ENCODE results near the gene AIM2. TPM values are rescaled to one million over a fixed set of nuclear protein-coding genes. Genes with fewer than 3 reads are reported as not detected.

The AIM2 gene, protein sequence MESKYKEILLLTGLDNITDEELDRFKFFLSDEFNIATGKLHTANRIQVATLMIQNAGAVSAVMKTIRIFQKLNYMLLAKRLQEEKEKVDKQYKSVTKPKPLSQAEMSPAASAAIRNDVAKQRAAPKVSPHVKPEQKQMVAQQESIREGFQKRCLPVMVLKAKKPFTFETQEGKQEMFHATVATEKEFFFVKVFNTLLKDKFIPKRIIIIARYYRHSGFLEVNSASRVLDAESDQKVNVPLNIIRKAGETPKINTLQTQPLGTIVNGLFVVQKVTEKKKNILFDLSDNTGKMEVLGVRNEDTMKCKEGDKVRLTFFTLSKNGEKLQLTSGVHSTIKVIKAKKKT
- total RNA-seq = 10 to 100 TPM in 1 of 4 donors, 1 to 10 TPM in 1, not detected in 2; 6.0 to 10.3 TPM

DNA sequence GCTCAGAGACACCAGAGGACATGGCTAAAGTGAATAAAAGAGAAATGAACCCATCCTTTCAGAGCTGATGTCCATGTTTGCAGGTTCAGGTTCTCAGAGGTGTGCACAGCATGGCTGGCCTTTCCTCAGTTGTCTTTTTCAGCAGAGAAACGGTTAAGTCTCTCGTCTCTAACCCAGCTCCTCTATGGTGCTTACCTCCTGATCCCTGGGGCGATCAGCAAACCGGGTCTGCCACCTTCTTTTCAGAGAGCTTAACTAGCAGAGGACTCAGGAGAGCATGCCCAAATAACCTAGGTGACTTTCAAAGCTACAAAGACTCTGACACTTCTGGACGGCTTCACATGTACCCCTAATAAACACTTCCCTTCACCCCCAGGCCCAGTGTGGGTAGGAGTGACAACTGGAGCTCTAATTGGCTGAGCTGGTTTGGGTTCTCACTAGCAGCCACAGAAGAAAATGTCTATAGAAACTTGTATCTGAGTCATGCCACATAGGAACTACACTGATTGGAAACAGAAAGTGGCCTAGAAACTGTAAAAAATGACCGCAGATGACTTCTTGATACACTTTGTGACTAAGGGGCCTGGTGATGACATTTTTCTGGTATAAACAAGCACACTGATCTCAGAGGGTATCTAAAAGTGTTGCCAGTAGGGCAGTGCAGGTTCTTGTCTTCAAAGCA lies at the start of gene AIM2:
Gene AIM2 (minus strand): TSS at position 329 of the 682 bp plus-strand sequence. CDS start 3,267 bp downstream, outside the sequence.
- Histone ChIP-seq H3K4me3 (peak within 1 kb of the TSS in 1 of 4 donors; percentile 28), H3K27me3 (no peaks in the 10 kb centered on the region), H3K9me3 (no peaks in the 10 kb centered on the region), H3K36me3 (no peaks in the 10 kb centered on the region), H3K4me1 (no peaks in the 10 kb centered on the region), H3K27ac (peak within 1 kb of the TSS; percentile 57 to 76 (median 66))
- in situ Hi-C loops (cut with MboI; ENCODE audit: low pct_ligation_motif_present in 1 of 4, low pct_unique_long_range_greater_than_20kb in 1 of 4, low sequenced_read_pairs in 3 of 4) = loop anchor here in 2 of 4 donors (25.0 kb wide), 2 partner anchors 564 to 864 kb away; no protein-coding TSS in a partner anchor
- peak; percentile 45 for DNase-seq
- TF ChIP-seq, protein P1, sequence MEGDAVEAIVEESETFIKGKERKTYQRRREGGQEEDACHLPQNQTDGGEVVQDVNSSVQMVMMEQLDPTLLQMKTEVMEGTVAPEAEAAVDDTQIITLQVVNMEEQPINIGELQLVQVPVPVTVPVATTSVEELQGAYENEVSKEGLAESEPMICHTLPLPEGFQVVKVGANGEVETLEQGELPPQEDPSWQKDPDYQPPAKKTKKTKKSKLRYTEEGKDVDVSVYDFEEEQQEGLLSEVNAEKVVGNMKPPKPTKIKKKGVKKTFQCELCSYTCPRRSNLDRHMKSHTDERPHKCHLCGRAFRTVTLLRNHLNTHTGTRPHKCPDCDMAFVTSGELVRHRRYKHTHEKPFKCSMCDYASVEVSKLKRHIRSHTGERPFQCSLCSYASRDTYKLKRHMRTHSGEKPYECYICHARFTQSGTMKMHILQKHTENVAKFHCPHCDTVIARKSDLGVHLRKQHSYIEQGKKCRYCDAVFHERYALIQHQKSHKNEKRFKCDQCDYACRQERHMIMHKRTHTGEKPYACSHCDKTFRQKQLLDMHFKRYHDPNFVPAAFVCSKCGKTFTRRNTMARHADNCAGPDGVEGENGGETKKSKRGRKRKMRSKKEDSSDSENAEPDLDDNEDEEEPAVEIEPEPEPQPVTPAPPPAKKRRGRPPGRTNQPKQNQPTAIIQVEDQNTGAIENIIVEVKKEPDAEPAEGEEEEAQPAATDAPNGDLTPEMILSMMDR (IDR thresholded peaks at IDR 0.05) = no peak
- peak; percentile 46 for TF ChIP-seq POLR2A (IDR thresholded peaks at IDR 0.05)
- no peak for TF ChIP-seq EP300 (IDR thresholded peaks at IDR 0.05; ENCODE audit: low read depth)
- TF ChIP-seq POLR2AphosphoS5 (IDR thresholded peaks at IDR 0.05) = peak in 2 of 3 donors; percentile 34 to 37
- 54 to 70% methylated on average over 2 to 6 of the region's 6 CpGs for WGBS, 2 donors (ENCODE audit: low coverage in 1 of 2)
- intact Hi-C loops (cut with DNase I; ENCODE audit: low total_unique reads) = no loop called here

- Histone ChIP-seq H3K36me3 (no peaks in the 10 kb centered on the region), H3K27me3 (no peaks in the 10 kb centered on the region), H3K4me3 (no peak overlapping the region), H3K4me1 (no peaks in the 10 kb centered on the region), H3K27ac (no peak overlapping the region), H3K9me3 (no peaks in the 10 kb centered on the region)
- intact Hi-C loops (cut with DNase I; ENCODE audit: low total_unique reads) (no loop called here), in situ Hi-C loops (cut with MboI; ENCODE audit: low pct_ligation_motif_present in 1 of 4, low pct_unique_long_range_greater_than_20kb in 1 of 4, low sequenced_read_pairs in 3 of 4) (no loop called here)
- TF ChIP-seq POLR2AphosphoS5 (IDR thresholded peaks at IDR 0.05) = no peak
- TF ChIP-seq, protein P1 (IDR thresholded peaks at IDR 0.05) = no peak
- TF ChIP-seq EP300 (IDR thresholded peaks at IDR 0.05; ENCODE audit: low read depth) = no peak
- TF ChIP-seq POLR2A (IDR thresholded peaks at IDR 0.05) = no peak
- no peak for DNase-seq
- WGBS, 2 donors (ENCODE audit: low coverage in 1 of 2) = 71 to 79% methylated on average over 5 of the region's 5 CpGs
Measured at GRCh38 chr1:159123587-159123986, 47.0 kb upstream of the AIM2 start.

GRCh38 chr1:159122005-159122621 lies 45.5 kb upstream of the AIM2 start:
- H3K36me3 ChIP-seq = no peaks in the 10 kb centered on the region
- WGBS, 2 donors (ENCODE audit: low coverage in 1 of 2) = 25 to 33% methylated on average over 1 to 2 of the region's 2 CpGs
- no peak overlapping the region for H3K4me3 ChIP-seq
- in situ Hi-C loops (cut with MboI; ENCODE audit: low pct_ligation_motif_present in 1 of 4, low pct_unique_long_range_greater_than_20kb in 1 of 4, low sequenced_read_pairs in 3 of 4) (no loop called here), intact Hi-C loops (cut with DNase I; ENCODE audit: low total_unique reads) (no loop called here)
- no peak overlapping the region for H3K27ac ChIP-seq
- no peak for DNase-seq
- H3K9me3 ChIP-seq = no peaks in the 10 kb centered on the region
- TF ChIP-seq POLR2A (IDR thresholded peaks at IDR 0.05) = no peak
- no peak for TF ChIP-seq EP300 (IDR thresholded peaks at IDR 0.05; ENCODE audit: low read depth)
- TF ChIP-seq, protein P1 (IDR thresholded peaks at IDR 0.05) = no peak
- TF ChIP-seq POLR2AphosphoS5 (IDR thresholded peaks at IDR 0.05) = no peak
- H3K4me1 ChIP-seq = no peaks in the 10 kb centered on the region
- H3K27me3 ChIP-seq = no peaks in the 10 kb centered on the region

DNA sequence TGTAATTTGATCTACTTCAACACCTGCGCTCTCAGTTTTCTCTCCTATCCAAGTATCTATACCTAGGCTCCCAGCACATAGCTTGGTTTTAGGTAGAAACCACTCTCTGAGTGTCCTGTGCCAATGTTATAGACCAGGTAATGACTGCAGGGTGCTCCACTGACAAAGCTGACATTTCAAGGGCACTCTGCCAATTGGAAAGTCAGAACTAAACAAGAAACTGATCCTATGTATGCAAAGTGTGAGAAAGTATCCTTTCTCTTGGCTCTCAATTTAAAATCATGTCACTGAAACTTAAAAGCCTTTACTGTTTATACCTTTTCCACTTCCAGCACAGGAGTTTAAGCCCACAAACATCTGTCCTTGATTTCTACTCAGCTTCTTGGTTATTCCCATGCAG lies 45.0 kb upstream of the AIM2 start:
- H3K36me3 ChIP-seq = no peaks in the 10 kb centered on the region
- in situ Hi-C loops (cut with MboI; ENCODE audit: low pct_ligation_motif_present in 1 of 4, low pct_unique_long_range_greater_than_20kb in 1 of 4, low sequenced_read_pairs in 3 of 4) = no loop called here
- intact Hi-C loops (cut with DNase I; ENCODE audit: low total_unique reads) = no loop called here

More for the DNA sequence above, 45.0 kb upstream of the AIM2 start:
- TF ChIP-seq, protein P1 (IDR thresholded peaks at IDR 0.05) = no peak
- TF ChIP-seq EP300 (IDR thresholded peaks at IDR 0.05; ENCODE audit: low read depth) = no peak
- no peak for TF ChIP-seq POLR2AphosphoS5 (IDR thresholded peaks at IDR 0.05)
- TF ChIP-seq POLR2A (IDR thresholded peaks at IDR 0.05) = no peak
- Histone ChIP-seq H3K4me3 (no peak overlapping the region), H3K4me1 (no peaks in the 10 kb centered on the region), H3K27ac (no peak overlapping the region), H3K27me3 (no peaks in the 10 kb centered on the region), H3K9me3 (no peaks in the 10 kb centered on the region)
- 75 to 88% methylated on average over 1 of the region's 1 CpG for WGBS, 2 donors (ENCODE audit: low coverage in 1 of 2)
- no peak for DNase-seq

Data from transverse colon (tissue), 4 donors.